Mesenteric fat pad (tissue), 1 donor: Measurements from ENCODE around the gene GLT8D1. TPM values are rescaled to one million over a fixed set of nuclear protein-coding genes. Genes with fewer than 3 reads are reported as not detected.
"Not testable (repeated sequence)": the region's sequence is repeated elsewhere in the genome, so short reads cannot be mapped to it uniquely, and the experiment has no call there.

Source experiments
- DNase-seq: peaks from one replicate; pipeline ENCODE4 v3.0.0-alpha.2; 2020; ENCODE audit warnings: low spot score
- long read RNA-seq: library from polyadenylated mRNA; unstranded; transcript quantifications from one replicate; pipeline ENCODE4 v2.0.0, GENCODE V29; 2020
- total RNA-seq: library from RNA; stranded (reverse); fragmentation: NEBNext Ultra II Directional; extraction: Animal tissue kit (Norgen Biotek cat#: 25700); gene quantifications from one replicate; pipeline ENCODE4 v1.2.1, GENCODE V29; 2021
- donor health status: DM: yes; HTN: yes; CAD: no.

Gene GLT8D1, protein sequence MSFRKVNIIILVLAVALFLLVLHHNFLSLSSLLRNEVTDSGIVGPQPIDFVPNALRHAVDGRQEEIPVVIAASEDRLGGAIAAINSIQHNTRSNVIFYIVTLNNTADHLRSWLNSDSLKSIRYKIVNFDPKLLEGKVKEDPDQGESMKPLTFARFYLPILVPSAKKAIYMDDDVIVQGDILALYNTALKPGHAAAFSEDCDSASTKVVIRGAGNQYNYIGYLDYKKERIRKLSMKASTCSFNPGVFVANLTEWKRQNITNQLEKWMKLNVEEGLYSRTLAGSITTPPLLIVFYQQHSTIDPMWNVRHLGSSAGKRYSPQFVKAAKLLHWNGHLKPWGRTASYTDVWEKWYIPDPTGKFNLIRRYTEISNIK
- total RNA-seq = 33.2 TPM
- long read RNA-seq, transcript GLT8D1-201 (10 exons, 1,849 nt) = major isoform, 40 of 84 reads
- long read RNA-seq, partial matches to known transcripts = 3 of 84 reads
- long read RNA-seq, other reads (novel, unspliced or antisense) = 39 of 84 reads

- DNase-seq = peak; percentile 96
Observed at GRCh38 chr3:52705688-52706686, at the start of gene GLT8D1, which contains the start of gene SPCS1. Gene GLT8D1 (minus strand): TSS chr3:52705791. CDS start chr3:52700460, 5,331 bp downstream. Gene SPCS1 (plus strand): TSS chr3:52706106. CDS start chr3:52706247, 141 bp downstream.

- DNase-seq = no peak
Observed at GRCh38 chr3:52754373-52754772, 48.8 kb upstream of the GLT8D1 start.

GRCh38 chr3:52752045-52752660 lies 46.6 kb upstream of the GLT8D1 start:
- DNase-seq = no peak

DNA sequence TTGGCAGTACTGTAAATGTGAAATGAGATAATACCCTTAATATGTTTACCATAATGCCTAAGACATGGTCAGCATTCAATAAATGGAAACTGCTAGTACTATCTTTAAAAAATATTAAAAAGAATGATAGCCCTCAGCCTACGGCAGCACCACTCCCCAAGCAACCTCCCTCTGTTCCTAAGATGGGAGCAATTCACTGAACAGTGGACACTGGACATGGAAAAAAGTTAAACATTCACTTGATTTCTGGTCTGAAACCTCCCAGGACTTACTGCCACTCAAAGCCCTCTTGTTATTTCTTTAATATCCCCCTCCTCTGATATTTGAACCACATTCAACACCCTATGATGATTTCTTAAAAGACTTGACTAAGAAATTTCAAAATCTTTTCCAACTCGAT lies 38.1 kb upstream of the GLT8D1 start:
- no peak for DNase-seq

- no peak for DNase-seq
Observed at GRCh38 chr3:52743152-52743551, 37.6 kb upstream of the GLT8D1 start.

GRCh38 chr3:52742418-52743041 lies 36.9 kb upstream of the GLT8D1 start:
- no peak for DNase-seq

- DNase-seq = no peak
Observed at GRCh38 chr3:52739730-52740129, 34.1 kb upstream of the GLT8D1 start.

DNA sequence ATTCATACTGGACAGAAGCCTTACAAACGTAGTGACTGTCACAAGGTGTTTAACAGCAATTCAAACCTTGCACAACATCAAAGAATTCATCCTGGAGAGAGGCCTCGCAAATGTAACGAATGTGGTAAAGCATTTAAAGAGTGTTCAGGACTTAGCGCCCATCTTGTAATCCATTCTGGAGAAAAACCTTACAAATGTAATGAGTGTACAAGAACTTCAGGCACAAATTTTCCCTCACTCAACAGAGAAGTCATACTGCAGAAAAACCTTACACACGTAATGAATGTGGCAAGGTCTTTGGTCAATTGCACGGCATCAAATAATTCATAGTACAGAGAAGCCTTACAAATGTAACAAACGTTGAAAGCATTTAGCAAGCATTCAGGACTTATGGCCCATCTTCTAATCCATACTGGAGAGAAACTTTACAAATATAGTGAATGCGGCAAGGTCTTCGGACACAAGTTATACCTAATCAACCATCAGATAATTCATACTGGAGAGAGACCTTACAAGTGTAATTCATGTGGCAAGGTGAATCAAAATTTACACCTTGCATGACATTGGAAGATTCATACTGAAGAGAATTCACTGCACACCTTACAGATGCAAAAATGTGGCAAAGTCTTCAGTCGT lies 27.8 kb upstream of the GLT8D1 start:
- no peak for DNase-seq

GRCh38 chr3:52731590-52731989 lies 26.0 kb upstream of the GLT8D1 start:
- no peak for DNase-seq

GRCh38 chr3:52730681-52731080 lies 25.1 kb upstream of the GLT8D1 start:
- DNase-seq = no peak

GRCh38 chr3:52728753-52729152 lies 23.2 kb upstream of the GLT8D1 start:
- not testable (repeated sequence) for DNase-seq

DNA sequence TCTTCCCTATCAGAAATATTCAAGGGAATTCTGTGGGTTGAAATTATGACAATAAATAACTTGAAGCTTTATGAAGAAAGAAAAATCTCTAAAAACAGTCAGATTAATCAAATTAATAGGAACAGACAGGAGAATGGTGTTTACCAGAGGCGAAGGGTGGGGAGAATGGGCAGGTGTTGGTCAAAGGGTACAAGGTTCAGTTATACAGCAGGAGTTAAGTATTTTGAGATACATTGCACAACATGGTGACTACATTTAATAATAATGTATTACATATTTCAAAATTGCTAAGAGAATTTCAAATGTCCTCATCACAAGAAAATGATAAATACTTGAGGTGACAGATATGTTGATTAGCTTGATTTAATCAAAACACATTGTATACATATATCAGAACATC lies 18.9 kb upstream of the GLT8D1 start:
- no peak for DNase-seq

DNA sequence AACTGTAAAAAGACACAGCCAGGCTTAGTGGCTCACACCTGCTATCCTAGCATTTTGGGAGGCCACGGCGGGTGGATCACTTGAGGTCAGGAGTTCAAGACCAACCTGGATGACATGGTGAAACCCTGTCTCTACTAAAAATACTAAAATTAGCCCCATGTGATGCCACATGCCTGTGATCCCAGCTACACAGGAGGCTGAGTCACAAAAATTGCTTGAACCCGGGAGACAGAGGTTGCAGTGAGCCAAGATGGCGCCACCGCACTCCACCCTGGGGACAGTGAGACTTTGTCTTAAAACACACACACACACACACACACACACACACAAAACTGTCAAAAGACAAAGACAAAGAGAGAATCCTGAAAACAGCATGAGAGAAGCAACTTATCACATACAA lies 18.3 kb upstream of the GLT8D1 start:
- no peak for DNase-seq

DNA sequence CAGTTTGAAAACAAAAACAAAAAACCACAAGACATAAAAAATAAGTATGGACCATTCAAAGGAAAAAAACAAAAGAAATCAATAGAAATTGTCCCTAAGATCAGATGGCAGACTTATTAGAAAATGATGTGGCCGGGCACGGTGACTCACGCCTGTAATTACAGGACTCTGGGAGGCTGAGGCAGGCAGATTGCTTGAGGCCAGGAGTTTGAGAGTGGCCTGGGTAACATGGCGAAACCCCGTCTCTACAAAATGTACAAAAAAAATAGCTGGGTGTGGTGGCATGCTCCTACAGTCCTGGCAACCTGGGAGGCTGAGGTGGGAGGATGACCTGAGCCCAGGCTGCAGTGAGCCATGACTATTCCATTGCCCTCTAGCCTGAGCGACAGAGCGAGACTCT lies 16.9 kb upstream of the GLT8D1 start:
- no peak for DNase-seq

- DNase-seq = no peak
Observed at GRCh38 chr3:52721730-52722008, 16.1 kb upstream of the GLT8D1 start.

- no peak for DNase-seq
Observed at GRCh38 chr3:52721002-52721729, 15.6 kb upstream of the GLT8D1 start.

- no peak for DNase-seq
Observed at GRCh38 chr3:52719618-52720017, 14.0 kb upstream of the GLT8D1 start.

- DNase-seq = peak; percentile 85
Observed at GRCh38 chr3:52715714-52716305, 10.2 kb upstream of the GLT8D1 start.
